ENCODE measurements around the gene SLC13A3.

- TF ChIP-seq CTCF (IDR thresholded peaks at IDR 0.05; ENCODE audit: low read length) (no peak), EZH2 (IDR thresholded peaks at IDR 0.05; ENCODE audit: borderline replicate concordance, low read length) (no peak)
Observed at GRCh38 chr20:46523108-46523507, 128.2 kb downstream of the SLC13A3 start.

Measured in OCI-LY1 (cell line).